HL-60 (cell line): ENCODE results near the gene ADPRS.

Source experiments
- DNase-seq, 2 experiments: peaks; one replicate each; pipeline ENCODE4 v3.0.0-alpha.2; 2010 to 2020; ENCODE audit warnings: low read depth in 1 of 2, low spot score in 1 of 2
- H3K27ac ChIP-seq: fragments of 250-450 bp; sonication (Bioruptor Pico); replicated peaks from 2 replicates; pipeline ENCODE4 v1.5.1; 2020; ENCODE audit warnings: mild to moderate bottlenecking, moderate library complexity
- H3K27me3 ChIP-seq: fragments of 250-450 bp; sonication (Bioruptor Pico); 2 replicates; pipeline ENCODE4 v1.5.1; 2021; ENCODE audit warnings: mild to moderate bottlenecking, moderate library complexity; ENCODE audit not compliant: insufficient read depth, poor library complexity, severe bottlenecking
- H3K4me3 ChIP-seq: replicated peaks from 2 replicates; pipeline ENCODE4 v1.5.1; 2011; ENCODE audit warnings: mild to moderate bottlenecking, control low read depth, low read length; ENCODE audit not compliant: insufficient read depth
- GABPA ChIP-seq: IDR thresholded peaks from 2 replicates; pipeline ENCODE4 v1.6.1; 2012; ENCODE audit warnings: low read depth
- POLR2AphosphoS5 ChIP-seq: IDR thresholded peaks from 2 replicates; pipeline ENCODE4 v1.6.1; 2012; ENCODE audit warnings: low read depth
- SPI1 ChIP-seq: IDR thresholded peaks from 2 replicates; pipeline ENCODE4 v1.6.1; 2012; ENCODE audit warnings: low read depth, mild to moderate bottlenecking, borderline replicate concordance
- TF ChIP-seq, protein P1 (sequence below): IDR thresholded peaks from 2 replicates; pipeline ENCODE4 v1.6.1; 2012; ENCODE audit warnings: low read depth; ENCODE audit not compliant: insufficient replicate concordance
- TF ChIP-seq, protein P2 (sequence below): IDR thresholded peaks from one replicate; pipeline ENCODE4 v1.5.1; 2011; ENCODE audit warnings: low read length, control low read depth, inconsistent platforms; ENCODE audit not compliant: insufficient read depth

ADPRS gene

DNA sequence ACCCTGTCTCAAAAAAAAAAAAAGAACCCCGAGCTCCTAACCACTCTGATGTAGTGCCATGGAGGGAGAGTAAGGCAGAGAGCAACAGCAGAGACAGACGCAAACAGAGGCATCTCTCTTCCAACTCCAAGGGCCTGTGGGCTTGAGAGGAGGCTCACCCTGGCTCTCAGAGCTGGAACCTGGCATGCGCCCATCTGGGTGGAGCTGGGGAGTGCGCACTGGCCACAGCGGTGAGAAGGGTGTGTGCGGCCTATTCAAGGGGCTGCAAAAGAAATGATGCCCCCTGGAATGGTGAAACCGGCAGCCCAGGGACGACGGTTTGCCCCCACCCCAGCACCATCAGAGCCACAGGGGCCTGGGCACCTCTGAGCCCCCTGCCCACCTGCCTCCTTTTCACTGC is 18.7 kb downstream of the ADPRS start:
- H3K4me3 ChIP-seq, result no peak overlapping the region
- no peak overlapping the region for H3K27ac ChIP-seq
- no peak for DNase-seq
- no peaks in the 10 kb centered on the region for H3K27me3 ChIP-seq
- TF ChIP-seq, protein P1, sequence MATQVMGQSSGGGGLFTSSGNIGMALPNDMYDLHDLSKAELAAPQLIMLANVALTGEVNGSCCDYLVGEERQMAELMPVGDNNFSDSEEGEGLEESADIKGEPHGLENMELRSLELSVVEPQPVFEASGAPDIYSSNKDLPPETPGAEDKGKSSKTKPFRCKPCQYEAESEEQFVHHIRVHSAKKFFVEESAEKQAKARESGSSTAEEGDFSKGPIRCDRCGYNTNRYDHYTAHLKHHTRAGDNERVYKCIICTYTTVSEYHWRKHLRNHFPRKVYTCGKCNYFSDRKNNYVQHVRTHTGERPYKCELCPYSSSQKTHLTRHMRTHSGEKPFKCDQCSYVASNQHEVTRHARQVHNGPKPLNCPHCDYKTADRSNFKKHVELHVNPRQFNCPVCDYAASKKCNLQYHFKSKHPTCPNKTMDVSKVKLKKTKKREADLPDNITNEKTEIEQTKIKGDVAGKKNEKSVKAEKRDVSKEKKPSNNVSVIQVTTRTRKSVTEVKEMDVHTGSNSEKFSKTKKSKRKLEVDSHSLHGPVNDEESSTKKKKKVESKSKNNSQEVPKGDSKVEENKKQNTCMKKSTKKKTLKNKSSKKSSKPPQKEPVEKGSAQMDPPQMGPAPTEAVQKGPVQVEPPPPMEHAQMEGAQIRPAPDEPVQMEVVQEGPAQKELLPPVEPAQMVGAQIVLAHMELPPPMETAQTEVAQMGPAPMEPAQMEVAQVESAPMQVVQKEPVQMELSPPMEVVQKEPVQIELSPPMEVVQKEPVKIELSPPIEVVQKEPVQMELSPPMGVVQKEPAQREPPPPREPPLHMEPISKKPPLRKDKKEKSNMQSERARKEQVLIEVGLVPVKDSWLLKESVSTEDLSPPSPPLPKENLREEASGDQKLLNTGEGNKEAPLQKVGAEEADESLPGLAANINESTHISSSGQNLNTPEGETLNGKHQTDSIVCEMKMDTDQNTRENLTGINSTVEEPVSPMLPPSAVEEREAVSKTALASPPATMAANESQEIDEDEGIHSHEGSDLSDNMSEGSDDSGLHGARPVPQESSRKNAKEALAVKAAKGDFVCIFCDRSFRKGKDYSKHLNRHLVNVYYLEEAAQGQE, result no peak
- TF ChIP-seq GABPA (no peak), POLR2AphosphoS5 (no peak), SPI1 (no peak)
- TF ChIP-seq, protein P2, sequence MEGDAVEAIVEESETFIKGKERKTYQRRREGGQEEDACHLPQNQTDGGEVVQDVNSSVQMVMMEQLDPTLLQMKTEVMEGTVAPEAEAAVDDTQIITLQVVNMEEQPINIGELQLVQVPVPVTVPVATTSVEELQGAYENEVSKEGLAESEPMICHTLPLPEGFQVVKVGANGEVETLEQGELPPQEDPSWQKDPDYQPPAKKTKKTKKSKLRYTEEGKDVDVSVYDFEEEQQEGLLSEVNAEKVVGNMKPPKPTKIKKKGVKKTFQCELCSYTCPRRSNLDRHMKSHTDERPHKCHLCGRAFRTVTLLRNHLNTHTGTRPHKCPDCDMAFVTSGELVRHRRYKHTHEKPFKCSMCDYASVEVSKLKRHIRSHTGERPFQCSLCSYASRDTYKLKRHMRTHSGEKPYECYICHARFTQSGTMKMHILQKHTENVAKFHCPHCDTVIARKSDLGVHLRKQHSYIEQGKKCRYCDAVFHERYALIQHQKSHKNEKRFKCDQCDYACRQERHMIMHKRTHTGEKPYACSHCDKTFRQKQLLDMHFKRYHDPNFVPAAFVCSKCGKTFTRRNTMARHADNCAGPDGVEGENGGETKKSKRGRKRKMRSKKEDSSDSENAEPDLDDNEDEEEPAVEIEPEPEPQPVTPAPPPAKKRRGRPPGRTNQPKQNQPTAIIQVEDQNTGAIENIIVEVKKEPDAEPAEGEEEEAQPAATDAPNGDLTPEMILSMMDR, result no peak

DNA sequence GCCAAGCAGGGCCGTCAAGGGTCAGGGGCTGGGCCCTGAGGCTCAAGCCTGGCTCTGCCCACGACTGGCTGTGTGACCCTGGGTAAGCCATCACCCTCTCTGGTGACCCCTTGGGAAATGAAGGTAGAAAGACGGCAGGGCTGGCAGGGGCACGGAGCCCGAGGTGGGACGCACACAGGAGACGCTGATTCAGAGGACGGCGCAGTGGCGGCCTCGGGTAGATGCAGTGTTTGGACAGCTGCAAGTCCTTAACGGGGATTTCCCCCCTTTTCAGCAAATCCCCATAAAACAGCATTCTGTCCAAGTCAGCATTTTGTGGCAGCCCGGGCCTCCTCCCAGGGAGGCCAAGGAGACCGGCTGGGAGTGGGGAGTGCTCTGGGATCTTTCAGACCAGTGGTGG is 19.6 kb downstream of the ADPRS start:
- H3K27ac ChIP-seq, result no peak overlapping the region
- TF ChIP-seq GABPA (no peak), POLR2AphosphoS5 (no peak), SPI1 (no peak)
- TF ChIP-seq, protein P1, result no peak
- TF ChIP-seq, protein P2, result no peak
- no peaks in the 10 kb centered on the region for H3K27me3 ChIP-seq
- H3K4me3 ChIP-seq, result no peak overlapping the region
- no peak for DNase-seq

DNA sequence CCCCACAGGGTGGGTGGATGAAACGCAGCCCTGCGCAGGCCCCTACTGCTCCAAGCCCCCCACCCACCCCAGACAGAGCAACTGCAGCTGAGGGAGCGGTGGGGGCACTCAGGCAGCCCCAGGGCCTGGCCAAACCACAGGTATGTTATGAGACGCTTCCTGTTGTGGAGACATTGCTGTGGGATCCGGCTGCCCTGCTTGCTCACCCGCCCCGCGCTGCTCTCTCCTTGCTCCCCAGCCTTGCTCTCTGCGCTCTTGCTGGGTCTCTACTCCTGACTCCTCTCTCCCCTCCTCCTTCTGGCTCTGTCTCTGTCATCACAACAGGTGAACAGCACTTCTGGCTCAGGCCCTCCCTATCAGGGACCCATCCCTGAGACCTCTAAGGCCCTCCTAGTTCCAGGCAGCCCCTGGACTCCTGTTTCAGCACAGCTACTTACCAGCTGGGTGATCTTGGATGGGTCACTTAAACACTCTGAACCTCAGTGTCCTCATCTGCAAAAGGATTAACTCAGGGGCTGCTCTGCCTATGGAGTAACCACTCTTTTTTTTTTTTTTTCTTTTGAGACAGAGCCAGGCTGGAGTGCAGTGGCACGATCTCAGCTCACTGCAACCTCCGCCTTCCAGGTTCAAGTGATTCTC is 20.5 kb downstream of the ADPRS start:
- H3K27me3 ChIP-seq, result no peaks in the 10 kb centered on the region
- TF ChIP-seq, protein P1, result no peak
- TF ChIP-seq, protein P2, result no peak
- TF ChIP-seq GABPA (no peak), POLR2AphosphoS5 (no peak), SPI1 (no peak)
- DNase-seq, result peak in 1 of 2 experiments; percentile 31
- H3K27ac ChIP-seq, result peak overlapping the region; percentile 27
- H3K4me3 ChIP-seq, result no peak overlapping the region
